ENCODE data around the gene CYB5R3. TPM values are rescaled to one million over a fixed set of nuclear protein-coding genes. Genes with fewer than 3 reads are reported as not detected.

The CYB5R3 gene
- total RNA-seq, 1 experiment from 2014 or later = 48.4 TPM

DNA sequence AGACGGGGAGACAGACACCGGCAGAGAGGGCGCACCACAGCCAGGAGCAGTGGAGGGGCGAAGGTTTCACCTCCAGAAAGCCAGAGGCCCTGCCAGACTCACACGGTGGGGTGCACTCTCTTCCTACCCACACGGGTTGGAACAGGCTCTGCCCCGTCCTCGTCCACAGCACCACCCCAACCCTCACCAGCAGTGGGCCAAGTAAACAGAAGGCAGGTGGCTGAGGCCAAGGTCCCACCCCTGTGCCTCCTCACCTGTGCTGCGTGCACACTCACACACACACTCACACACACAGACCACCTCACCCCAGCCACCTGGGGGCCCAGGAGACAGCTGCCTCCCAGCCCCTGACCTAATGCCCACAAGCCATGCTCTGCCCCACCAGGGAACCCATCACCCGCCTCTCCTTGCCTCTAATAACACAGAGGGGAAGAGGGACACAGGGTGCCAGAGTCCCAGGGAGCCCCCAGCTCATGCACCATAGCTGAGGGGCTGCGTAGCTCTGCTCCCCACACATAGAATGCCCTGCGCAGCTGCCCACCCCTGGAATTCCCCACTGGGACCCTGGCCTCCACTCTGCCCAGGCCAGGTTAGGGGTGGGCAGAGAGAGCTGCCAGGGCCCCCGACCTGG, 3.1 kb downstream of the CYB5R3 start:
- DNase-seq (ENCODE audit: low spot score) = no peak

DNA sequence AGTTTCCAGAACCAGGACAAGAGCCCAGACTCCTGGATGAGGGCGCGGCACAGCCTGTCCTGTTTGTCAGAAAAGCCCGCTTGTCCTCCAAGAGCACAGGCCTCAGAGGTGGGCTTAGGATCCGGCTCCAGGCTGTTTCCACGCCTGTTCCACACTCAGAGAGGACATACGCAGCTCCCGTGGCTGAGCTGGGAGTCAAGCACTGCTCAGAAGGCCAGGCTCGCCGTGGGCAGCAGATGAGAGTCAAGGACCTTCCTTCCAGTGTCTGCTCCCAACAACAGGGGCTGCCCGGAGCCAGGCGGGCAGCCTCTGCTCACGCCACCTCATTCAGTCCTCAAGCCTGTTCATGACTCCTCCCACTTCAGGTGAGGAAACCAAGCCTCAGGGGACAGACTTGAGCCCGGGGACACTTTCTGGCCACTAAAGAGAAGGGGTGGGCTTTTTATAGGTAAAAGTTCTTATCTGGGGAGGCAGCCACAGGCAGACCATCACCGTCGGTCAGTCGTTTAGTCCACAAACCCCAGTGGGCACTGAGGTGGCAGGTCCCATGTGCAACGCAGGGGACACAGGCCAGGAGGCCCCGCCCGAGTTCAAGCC, 3.8 kb downstream of the CYB5R3 start:
- DNase-seq (ENCODE audit: low spot score) = no peak

DNA sequence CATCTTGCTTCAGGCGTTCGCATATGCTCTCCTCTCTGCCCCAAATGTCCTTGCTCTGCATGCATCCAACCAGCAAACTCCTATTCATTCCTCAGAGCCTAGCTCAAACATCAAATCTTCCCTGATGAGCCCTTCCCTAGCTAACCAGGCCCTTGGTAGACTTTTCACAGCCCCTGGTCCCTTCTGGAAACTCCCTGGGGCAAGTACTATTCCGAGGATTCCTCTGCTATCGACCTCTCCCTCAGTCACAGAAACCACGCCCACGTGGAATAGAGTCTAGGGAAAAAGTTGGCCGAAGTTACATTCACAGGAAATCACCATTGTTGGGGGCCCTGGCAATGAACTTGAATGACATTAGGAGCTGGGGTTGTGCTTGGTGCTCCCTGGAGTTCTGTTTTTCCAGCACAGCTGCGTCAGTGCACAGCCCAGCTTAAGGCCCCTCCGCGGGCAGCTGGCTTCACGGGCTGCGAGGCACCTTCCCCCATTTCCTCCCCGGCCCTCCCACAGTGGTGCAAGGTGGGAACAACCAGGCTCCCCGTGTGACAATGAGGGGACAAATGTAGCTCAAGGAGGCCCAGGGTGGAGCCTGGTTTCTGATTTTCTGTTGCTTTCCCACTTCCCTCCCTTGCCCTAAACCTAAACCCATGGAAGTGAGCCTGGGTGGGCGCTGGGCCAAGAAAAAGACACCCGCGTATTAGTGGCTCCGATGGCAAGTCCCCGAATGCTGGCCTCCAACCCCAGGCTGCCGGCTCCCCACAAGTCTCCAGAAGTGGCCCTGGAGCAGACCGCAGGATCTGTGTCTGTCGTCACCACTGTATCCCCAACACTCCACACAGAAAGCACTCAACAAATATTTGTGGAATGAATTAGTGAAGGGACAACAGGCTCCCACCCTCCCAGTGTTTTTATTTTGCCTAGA, 4.5 kb downstream of the CYB5R3 start:
- DNase-seq (ENCODE audit: low spot score) = no peak

DNA sequence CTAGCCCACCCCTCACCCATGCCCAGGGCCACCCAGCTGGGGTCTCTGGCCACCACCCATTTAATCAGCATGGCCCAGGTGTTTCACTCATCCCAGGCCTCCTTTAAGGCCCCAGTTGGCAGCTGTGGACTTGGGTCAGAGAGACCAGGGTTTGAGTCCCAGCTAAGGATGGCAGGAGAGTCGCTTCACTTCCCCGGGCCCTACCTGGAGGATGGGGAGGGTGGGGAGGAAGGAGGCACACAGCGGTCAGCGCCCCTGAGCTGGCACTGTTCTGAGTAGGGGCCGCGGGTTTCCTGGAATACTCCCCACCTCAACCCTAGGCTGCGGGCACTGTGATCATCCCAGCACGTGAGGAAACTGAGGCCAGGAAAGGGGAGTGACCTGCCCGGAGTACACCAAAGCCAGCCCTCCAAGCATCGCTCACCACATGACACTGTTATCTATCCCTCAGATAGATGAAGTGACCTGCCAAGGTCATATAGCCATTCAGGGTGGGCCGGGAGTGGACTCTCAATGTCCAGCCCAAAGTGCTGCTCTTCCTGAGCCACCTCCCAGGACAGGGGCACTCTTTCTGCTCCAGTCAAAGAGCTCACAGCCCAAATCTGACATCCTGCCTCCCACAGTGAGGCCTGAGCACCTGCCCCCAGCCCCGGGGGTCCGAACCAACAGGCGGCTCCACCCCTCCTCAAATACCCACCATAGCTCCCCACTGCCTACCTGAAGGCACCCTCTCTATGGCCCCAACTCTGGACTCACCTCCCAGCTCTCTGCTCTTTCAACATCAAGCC, 5.4 kb downstream of the CYB5R3 start:
- DNase-seq (ENCODE audit: low spot score) = no peak

DNA sequence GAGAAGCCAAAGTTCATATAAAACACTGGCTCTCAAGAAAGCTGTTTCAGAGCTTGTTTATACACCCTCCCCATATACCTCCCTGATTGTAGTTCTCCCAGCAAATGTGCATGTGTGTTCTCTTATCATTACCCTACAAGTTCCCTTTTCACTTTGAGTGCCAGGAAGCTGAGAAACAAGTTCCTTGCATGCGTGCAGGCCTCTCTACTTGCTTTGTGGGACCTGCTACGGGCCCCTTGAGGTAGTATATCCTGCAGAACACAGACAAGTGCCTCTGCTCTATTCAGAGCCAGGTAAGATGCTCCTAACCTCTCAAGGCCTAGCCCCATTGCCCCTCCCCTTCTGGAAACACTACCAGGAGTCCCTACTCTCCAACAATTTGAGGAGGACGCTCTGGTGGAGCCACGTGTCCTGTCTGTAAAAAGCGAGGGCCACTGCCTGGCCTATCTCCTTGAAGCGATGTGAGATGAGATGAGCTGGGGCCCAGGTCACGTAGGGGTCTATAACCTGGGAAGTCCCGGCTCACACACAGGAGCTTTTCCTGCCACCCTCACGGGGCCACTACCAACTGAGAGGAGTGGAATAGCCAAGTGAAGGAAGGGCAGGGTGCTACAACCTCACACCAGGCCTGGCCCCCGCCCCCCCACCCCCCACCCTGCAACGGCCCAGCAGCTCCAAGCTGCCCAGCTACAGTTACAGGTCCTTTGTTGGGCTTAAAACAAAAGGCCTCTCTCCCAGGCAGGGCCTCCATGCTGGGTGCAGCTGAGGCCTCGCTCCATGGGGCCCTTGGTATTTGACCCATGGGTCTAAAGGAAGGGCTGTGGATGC, 6.2 kb downstream of the CYB5R3 start:
- no peak for DNase-seq (ENCODE audit: low spot score)

DNA sequence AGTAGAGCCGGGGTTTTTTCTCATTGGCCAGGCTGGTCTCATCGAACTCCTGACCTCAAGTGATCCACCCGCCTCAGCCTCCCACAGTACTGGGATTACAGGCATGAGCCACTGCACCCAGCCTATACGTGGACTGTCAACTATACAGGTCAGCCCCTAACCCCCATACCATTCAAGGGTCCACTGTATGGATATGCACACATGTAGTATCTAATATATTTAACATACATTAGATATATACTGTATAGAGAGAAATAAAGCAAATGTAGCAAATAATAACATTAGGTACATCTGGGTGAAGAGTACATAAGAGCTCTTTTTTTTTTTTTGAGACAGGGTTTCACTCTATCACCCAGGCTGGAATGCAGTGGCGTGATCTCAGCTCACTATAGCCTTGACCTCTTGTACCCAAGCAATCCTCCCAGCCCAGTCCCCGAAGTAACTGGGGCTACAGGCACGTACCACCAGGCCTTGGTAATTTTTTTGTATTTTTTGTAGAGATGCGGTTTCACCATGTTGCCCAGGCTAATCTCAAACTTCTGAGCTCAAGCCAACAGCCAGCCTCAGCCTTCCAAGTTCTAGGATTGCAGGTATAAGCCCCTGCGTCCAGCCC, 7.3 kb downstream of the CYB5R3 start:
- no peak for DNase-seq (ENCODE audit: low spot score)

DNA sequence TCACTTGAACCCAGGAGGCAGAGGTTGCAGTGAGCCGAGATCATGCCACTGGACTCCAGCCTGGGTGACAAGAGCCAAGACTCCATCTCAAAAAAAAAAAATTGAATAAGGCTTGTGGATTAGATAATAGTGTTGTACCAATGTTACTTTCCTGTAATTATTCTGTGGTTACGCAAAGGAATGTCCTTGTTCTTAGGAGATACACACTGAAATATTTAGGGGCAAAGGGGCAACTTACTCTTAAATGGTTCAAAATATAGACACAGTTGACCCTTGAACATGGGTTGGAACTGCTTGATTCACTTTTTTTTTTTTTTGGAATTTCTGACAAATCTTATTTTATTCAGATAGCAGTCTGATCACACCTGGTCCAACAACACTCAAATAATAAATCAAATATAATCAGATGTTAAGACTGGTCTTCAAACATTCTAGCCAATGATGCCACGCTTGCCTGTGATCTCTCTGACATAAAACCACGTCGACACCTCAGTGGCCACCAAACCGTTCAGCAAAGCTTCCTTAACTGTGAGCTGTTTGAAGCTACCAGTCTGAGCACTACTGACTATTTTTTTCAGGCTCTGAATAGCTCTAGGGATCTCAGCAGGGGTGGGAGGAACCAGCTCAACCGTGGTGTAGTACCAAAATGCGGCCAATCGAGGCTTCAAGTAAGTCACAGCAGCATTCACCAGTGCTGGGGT, 9.5 kb downstream of the CYB5R3 start:
- DNase-seq (ENCODE audit: low spot score) = no peak

DNA sequence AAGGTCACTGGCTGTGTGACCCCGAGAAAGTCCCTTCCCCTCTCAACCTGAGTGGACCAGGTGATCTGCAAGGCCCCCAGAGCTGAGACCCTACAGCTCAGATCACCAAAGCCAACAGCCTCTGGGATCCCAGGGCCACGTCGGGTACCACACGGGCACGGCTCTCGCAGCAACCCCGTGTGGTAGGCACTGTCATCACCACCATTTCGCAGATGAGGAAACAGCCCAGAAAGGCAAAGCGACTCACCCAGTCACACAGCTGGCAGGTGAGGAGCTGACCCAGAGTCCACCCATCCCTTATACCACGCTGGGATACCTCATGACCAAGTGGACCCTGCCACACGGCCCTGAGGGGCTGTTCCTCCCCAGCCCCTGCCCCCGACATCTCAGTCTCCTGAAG, 11.6 kb downstream of the CYB5R3 start:
- DNase-seq (ENCODE audit: low spot score) = no peak

DNA sequence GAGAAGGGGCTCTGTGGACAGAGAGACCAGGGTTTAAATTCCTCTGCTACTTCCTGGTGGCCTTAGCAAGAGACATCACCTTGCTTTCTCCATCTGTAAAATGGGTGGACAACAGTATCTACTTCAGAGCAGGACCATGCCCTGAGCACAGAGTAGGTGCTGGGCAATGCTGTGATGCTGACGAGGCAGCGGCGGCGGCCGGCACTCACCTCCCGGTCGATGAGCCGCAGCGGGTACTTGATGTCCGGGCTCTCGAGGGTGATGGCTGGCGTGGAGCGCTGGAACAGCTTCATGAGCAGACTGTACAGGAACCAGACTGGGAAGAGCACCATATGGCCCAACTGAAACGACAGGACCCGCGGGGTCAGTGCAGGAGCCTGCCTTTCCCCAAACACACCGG, 12.7 kb downstream of the CYB5R3 start:
- no peak for DNase-seq (ENCODE audit: low spot score)

DNA sequence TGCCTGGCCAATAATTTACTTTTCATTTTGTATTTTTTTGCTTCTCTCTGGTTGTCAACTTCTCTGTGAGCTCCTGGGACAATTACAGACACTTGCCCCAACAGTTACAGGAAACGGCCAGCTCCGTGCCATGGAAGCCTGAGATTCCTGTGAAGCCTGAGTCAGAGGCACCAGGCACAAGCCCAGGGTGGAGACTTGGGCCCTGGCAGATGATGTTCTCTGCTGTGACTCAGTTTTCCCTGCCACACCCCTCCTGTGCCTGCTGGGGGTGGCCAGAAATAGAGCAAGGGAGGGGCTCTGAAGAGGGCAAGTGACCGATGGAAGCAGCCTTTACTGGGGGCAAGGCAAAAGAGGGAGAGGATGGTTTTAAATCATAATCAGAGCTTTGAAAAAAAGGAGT, 13.7 kb downstream of the CYB5R3 start:
- no peak for DNase-seq (ENCODE audit: low spot score)

DNA sequence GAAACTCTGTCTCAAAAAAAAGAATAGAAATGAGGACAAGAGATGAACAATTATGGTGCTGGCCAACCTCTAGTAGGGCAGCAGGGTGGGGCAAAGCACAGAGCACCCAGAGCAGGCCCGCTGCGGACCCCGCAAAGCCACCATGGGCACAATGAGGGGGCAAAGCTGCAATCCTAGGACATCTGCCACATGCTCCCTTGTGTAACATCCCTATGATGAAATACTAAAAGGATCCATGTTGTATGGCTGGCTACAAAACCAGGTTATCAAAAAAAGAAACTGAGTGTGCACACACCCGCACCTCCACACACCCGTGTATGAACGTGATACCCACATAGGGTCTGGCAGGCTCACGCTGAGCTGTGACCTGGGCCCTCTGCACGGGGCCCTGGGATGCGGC, 16.2 kb downstream of the CYB5R3 start:
- no peak for DNase-seq (ENCODE audit: low spot score)

DNA sequence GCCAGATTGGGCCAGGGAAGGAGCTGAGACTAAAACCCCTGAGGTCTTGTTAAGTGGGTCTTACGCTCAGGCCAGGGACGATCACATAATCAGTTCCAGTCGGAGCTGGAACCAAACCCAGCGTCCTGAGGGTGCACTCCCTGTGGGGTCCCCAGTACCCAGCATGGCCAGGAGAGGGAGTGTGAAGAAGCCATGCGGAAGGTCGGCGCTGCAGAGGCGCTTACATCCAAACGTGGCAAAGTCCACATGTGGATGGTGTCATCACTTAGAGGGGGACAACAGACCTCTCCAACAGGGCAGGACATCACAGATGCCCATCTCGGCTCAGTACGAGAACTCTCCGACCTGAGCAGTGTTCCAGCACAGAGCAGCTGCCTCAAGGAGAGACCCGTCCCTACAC, 17.1 kb downstream of the CYB5R3 start:
- DNase-seq (ENCODE audit: low spot score) = no peak

DNA sequence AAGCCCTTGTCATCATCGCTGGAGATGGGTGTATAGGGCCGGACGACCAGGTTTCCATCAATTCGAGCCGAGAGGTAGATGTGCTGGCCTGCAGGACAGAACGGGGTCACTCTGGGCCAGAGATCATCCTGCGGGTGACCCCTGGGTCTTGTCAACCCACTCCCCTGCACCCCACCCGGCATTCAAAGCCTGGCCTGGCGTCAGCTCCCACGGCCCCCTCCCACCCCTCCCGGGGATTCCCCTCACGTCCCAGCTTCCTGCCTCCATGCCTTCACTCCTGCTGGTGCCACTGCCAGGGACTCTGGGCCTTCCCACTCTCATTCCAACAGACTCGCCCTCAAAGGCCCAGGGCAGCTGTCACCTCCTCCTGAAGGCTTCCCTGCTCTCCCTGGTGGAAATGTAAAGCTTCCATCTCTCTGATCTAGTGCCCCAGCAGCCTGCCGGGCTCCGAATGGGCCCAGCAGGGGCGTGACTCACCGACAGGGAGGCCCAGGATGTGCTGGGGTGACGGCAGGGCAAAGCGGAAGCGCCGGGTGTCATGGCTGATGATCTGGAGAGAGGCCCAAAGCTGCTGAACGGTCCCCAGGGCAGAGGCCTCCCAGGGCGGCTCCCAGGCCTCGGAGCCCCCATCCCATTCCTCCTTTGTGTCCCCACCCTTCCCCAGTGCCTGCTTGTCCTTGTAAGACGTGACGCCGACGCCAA, 18.1 kb downstream of the CYB5R3 start:
- no peak for DNase-seq (ENCODE audit: low spot score)

DNA sequence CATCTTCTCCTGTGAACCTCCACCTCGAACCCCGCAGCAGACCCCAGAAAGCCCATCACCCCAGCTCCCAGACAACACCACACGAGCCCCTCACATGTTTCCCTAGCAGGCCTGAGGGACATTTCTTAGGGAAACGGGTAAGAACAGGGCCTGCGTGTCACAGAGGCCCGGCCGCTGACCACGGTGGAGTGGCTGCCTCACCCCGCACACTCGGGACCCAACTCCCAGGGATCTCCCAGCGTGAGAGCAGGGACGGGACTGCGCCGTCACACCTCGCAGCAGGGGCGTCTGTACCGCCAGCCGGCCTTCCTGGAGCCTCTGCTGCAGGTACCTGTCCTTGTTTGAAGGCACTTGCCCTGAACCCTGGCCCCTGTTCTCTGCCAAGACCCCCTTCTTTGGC, 19.0 kb downstream of the CYB5R3 start:
- no peak for DNase-seq (ENCODE audit: low spot score)

DNA sequence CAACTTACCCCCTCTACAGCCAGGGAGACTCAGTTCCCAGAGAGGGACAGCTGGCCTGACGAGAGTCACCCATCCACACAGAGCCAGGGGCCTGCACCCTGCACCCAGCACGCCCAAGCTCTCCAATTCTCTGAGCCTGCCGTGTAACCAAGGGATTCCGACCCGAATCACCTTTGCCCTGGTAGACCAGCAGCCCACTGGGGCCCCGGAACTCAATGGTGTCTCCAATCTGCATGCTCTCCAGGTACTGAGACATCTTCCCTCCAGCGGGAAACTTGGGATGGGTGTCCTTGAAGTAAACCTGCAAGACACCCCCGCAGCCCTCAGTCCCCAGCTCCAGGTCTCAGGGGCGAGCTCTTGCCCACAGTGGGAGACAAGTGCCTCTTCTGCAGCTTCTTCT, 21.2 kb downstream of the CYB5R3 start:
- no peak for DNase-seq (ENCODE audit: low spot score)

DNA sequence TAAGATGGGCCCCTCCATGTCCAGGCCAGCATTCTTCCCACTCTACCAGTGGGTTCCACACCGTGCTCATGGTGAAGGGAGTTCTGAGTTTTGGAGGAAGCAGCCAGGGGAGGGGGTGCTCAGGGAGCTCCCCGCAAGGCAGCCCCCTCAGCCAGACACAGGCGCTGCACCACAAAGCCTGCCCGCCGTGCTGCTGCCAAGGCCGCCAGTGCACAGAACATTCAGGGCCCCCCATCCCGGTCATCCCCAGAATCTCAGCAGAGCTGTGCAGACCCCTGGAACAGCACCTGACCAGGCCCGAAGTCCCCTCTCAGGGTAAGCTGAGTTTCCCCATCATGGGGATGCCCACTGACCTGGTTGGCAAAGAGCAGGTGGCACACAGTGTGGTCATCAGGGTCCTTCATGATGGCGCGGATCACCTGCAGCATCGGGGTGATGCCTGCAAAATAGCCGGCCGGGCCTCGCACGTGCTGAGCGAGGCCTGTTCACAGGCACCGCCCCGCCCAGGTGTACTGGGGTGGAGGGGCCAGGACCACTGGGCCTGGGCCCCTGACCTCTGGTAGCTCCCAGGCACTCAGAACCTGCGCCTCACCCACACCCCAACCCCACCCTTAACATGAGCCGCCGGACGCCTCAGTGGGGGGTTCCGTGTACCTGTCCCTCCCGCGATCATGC, 22.1 kb downstream of the CYB5R3 start:
- DNase-seq (ENCODE audit: low spot score) = no peak

DNA sequence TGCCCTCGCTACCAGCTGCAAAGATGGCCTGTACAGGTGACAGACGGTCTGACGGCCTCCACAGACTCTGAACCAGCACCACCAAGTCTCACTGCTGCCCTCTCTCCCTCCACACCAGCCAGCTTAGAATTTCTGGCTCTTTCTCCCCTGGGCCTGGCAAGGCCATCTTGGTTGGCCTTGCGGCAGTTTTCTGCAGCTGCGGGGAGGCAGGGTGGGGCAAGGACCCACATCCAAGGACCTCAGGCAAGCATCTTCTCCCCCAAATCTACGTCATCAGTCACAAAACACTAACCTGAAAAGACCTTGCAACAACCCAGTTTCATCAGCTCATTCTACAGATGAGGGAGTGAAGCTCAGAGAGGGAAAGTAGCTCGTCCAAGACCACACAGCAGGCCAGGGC, 22.8 kb downstream of the CYB5R3 start:
- no peak for DNase-seq (ENCODE audit: low spot score)

DNA sequence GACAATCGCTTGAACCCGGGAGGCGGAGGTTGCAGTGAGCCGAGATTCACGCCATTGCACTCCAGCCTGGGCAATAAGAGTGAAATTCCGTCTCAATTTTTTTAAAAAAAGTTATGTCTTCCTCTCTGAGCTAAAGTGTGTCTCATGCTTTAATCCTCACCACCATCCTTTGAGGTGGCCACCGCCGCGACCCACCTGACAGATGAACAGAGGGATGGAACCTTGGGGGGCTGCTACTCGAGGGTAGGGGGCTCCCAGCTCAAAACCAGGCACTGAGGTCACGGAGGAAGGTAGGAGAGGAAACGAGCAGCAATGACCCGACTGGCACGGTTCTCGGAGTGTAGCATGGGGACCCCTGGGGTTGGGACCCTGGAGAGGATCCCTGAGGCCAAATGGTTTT, 23.8 kb downstream of the CYB5R3 start:
- DNase-seq (ENCODE audit: low spot score) = no peak

DNA sequence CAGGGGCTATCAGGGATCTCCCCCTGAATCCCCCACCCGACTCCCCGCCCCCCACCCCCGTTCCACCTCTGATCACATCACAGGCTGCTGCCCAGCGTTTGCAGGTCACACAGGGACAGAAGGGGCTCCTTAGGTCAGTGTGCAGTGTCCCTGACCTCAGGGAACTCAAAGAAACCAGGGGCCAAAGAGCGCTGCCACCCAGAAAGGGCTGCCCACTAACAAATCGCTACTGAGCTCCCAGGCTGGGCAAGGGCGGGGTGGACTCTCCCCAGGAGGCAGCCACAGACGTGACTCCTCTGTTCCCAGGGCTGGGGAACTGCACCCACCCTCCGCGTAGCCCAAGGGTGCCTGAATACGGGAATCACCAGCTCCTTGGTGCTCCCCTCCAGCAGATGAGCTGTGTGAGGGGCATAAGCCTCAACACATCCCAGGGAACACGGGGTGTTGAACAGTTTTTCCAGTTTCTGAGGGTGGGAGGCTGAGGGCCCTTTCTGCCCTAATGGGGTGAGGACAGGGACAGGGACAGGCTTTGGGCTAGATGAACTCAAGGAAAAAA, 24.6 kb downstream of the CYB5R3 start:
- no peak for DNase-seq (ENCODE audit: low spot score)
